Measurements from ENCODE around the gene SIK2. TPM values are rescaled to one million over a fixed set of nuclear protein-coding genes. Genes with fewer than 3 reads are reported as not detected.

SIK2 gene
- total RNA-seq, 1 donor from 2014 or later, result 23.7 TPM

GRCh38 chr11:111581341-111581740, 20.9 kb upstream of the SIK2 start:
- ATAC-seq (no peak), DNase-seq (ENCODE audit: low spot score) (no peak)

DNA sequence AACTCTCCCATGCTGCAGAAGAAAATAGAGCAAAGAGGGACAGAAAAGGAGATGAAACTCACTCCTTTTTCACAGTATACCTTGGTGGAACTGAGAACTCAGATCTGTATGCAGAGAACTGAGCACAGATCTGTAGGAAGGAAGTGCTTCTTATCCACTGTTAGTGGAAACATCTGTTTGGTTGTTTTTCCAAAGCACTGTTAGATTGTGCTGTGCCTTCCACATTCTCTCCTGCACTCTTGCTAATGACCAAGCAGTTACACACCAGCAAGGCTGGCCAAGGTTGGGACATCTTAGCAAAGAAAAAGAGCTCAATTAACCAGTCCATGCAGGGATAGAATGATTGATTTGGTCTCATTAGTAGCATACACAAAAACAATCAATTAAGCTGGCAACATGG, 20.1 kb upstream of the SIK2 start:
- peak; percentile 20 for ATAC-seq
- DNase-seq (ENCODE audit: low spot score), result no peak

DNA sequence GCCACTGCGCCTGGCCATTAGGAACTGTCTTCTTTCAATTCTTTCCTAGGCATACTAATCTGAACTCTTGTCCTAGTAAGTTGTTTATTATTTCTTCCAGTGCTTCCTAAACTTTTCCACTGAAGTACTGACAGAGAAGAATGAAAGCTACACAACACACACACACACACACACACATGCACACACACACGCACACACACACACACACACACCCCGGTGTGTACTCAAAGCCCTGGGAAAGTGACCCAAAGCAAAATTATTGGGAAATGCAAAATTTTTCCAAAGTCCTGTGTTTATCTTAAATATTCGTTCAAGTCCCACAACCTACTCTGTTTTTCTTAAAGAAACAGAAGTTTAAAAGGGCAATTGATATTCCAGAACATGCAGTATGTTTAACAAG, 19.4 kb upstream of the SIK2 start:
- DNase-seq (ENCODE audit: low spot score) (no peak), ATAC-seq (peak; percentile 65)

DNA sequence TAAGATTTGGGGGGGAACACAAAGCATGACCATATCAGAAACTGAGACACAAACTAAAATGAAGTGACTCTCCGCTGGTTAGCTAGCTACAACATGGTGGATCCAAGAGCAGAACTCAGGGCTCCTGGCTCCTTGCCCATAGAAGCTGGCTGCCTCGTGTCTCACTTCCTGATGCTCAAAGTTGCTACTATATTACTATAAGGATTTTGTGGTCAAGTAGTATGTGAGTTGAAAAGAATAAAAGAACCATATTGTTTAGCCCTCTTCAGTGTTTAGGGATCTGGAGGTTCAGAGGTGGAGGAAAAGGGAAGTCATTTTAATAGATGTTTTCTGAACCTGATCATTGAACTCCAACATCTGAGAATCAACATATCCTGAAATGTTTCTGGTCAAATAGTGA, 16.9 kb upstream of the SIK2 start:
- no peak for DNase-seq (ENCODE audit: low spot score)
- no peak for ATAC-seq

DNA sequence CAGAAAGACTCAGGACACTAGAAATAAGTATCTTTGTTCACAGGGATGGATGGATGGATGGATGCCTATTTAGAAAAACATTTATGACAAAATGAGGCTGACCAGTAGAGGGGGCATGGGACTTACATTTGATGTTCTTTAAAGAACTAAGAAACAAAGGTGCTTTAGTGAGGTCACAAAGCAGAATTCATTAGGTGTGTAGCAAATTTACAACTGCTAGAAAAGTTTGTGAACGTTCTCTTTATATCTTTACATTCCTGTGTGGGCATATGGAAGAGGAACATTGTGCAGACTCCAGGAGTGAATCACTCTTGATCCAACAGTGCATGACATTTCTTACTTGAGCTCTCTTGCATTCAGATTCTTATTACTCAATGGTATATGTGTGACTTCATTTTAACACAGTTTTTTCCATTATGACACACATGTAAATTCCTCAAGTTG, 15.8 kb upstream of the SIK2 start:
- DNase-seq (ENCODE audit: low spot score) (no peak), ATAC-seq (peak; percentile 88)

- no peak for ATAC-seq
- no peak for DNase-seq (ENCODE audit: low spot score)
Observed at GRCh38 chr11:111589114-111589513, 13.1 kb upstream of the SIK2 start.

DNA sequence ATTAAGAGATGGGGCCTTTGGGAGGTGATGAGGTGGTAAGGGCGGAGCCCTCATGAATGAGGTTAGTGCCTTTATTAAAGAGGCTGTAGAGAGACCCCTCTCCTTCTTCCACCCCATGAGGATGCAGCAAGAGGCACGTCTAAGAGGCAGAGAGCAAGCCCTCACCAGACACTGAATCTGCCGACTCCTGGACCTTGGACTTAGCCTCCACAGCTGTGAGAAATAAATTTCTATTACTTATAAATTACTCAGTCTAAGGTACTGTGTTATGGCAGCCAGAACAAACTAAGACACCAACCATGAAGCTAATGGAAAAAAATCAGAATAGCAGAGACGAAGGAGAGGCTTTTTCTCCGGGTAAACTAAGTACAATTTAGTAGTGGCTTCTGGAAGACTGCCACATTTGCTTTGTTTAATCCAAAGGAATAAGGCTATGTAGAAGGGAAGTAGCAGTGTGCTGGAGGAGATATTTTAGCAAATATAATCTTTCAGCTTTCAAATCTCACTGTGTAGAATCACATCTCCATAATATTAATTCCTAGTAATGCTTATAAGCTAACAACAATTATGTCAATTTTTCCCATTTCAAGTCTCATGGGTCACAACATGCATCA, 12.3 kb upstream of the SIK2 start:
- ATAC-seq (no peak), DNase-seq (ENCODE audit: low spot score) (no peak)

DNA sequence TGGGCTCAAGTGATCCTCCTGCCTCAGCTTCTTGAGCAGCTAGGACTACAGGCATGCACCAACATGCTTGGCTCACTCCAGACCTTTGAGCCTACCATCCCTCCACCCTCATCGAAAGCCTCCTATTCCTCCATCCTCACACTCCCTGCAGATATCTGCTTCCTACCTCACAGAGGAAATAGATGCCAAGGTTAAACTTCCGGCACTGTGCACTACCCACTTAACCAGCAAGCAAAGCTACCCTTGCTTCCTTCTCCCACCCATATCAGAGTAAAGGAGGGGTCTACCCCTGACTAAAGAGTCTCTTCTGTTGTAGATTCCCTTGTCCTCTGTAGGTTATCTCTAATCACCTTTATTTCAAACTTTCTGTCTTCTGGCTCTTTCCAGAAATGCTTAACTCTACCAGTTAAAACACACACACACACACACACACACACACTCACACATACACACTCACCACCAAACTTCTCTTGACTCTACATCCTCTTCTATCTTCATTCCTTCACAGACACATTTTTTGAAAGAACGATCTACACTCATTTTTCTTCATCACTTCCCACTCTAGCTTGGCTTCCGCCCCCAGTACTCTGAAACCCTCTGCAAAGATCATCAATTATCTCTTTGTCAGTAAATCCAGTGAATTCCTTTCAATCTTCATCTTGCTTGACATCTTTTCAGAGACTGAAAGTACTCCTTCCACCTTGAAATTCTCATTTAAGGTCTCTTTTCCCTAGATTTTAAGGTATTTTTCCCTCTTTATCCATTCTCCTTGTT, 10.9 kb upstream of the SIK2 start:
- DNase-seq (ENCODE audit: low spot score), result no peak
- ATAC-seq, result no peak

DNA sequence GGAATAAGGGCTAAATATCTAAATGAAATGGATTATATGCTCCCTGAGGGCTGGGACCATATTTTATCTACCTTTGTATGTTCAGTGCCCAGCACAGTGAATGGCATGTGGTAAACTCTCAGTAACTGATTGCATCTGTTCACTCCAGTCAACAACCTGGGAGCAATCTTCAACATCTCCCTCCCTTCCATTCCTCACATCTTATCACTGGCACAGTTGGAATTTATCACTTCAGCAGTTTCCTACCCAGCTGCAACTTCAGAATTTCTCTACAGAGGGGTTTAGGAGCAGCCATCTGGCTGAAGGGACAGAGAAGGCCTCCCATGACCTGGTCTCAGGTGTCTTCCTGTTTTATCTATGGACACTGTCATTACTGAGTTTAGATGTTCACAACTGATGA, 9.8 kb upstream of the SIK2 start:
- DNase-seq (ENCODE audit: low spot score) (no peak), ATAC-seq (no peak)

- DNase-seq (ENCODE audit: low spot score) (no peak), ATAC-seq (no peak)
Observed at GRCh38 chr11:111596319-111596718, 5.9 kb upstream of the SIK2 start.

DNA sequence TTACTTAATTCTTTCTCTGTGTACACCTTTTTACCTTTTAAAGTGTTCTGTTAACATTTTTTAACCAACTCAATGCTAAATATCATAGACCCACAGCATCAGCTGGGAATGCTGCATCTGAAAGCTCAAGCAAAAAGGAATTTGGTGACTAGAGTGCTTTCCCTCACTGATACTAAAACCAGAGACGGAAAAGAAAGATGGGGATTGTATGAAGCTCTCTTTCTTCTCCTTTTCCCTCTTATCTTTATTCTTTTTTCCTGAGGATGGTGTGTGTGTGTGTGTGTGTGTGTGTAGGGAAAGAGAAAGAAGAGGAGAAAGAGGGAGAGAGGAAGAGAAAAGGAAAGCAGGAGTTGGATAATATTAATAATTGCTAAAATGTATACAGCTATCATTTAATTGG, 4.1 kb upstream of the SIK2 start:
- DNase-seq (ENCODE audit: low spot score), result no peak
- ATAC-seq, result no peak

DNA sequence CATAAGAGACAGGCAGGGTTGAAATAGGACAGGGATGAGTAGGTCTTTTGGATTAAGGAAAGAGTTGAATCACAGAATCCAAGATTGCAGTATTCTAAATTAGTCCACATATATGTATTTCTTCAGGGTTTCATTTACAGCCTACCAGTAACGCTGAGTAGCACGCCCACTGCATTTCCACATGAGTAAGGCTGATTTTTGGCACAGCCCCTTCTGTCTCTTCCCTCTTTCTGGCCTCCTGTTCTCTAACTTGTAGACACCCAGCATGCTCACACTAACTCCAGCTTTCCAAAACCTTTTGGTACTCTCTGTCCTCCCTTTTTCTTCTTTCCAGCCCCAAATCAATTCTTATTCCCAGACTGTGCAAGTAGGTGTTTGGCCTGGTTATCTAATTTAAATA, 3.7 kb upstream of the SIK2 start:
- ATAC-seq (no peak), DNase-seq (ENCODE audit: low spot score) (no peak)

DNA sequence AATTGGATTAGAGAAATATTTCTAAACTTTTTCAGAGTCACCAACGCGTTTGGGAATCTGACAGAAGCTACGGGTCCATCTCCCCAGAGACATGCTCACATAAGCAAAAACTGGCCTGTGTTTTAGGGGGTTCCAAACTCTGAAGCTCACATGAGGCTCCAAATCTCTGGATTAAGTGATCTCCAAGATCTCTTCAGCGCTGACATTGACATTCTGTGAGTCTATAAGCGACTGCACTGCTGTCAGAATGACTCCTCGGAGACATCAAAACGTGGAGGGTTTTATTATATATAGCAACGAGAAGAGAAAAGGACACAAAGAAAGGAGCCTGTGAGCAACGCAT, 642 bp upstream of the SIK2 start:
- no peak for DNase-seq (ENCODE audit: low spot score)
- no peak for ATAC-seq

DNA sequence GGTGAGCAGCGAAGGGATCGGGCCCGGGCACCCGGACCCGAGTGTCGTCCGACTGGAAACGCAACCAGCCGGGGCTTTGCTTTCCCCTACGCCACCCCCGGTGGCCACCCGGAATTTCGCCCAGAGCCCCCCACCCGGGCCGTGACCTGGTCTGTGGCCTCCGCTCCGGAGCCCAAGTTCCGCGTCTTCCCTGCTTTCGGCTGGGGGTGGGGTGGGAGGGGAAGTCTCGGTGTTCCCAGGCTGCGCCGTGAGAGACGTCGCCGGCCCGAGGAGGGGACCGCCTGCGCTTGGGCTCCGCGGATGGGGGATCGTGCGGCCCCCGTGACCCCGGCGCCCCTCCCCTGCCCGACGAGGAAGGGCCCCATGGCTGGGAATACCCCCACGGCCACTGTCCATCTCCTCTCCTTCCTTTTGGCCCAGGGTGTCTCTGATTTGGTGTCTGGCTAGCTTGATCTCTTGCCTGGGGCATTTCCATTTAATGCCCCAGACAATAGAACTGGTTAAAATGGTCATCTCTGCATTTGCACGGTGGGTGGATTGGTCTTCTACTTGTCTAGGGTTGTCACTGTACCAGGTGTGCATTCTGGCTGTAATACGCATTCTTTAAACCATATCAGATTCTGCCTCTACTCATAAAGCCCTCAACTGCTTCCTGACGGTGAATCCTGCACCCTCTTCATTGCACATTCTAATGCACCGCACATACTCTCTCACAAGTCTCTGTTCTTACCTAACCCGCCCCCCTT, 789 bp downstream of the SIK2 start:
- no peak for DNase-seq (ENCODE audit: low spot score)
- peak; percentile 34 for ATAC-seq

GRCh38 chr11:111603611-111604130, 1.4 kb downstream of the SIK2 start:
- ATAC-seq (no peak), DNase-seq (ENCODE audit: low spot score) (no peak)

GRCh38 chr11:111604392-111605009, 2.3 kb downstream of the SIK2 start:
- DNase-seq (ENCODE audit: low spot score) (no peak), ATAC-seq (peak; percentile 34)

DNA sequence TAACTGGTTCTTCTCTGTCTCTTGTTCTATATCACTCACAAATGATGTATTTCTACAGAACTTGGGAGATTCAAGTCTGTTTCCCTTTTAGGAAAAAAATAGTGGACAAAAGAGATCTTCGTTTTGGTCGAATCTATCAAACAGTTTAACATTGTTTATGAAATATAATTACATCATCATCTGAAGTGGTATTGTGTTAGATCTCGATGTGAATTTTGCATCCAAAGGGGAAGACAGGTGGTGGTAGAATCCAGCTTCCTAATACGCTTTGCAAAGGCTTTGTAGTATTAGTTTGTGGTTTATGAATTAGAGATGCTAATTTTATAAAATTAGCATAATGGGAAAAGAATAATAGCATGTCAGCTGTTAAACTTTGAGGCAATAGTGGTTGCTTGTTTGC, 3.4 kb downstream of the SIK2 start:
- no peak for DNase-seq (ENCODE audit: low spot score)
- no peak for ATAC-seq

DNA sequence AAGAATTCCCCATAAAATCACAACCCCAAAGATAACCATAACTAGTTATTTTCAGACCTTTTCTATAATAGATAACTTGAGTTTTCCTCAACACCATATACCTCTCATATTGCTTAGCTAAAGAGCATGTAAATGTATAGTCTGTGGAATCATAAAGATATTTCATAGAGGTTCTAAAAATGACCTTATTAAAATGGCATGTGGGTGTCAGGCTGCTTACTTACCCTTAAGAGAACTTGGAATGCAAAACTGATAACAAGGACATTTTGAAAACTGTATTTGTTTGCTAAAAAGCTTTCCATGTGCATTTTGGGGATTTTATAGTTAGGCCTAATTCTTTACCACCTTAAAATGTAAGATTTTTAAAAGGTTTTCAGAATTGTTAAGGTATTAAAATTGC, 4.7 kb downstream of the SIK2 start:
- DNase-seq (ENCODE audit: low spot score), result no peak
- ATAC-seq, result no peak

DNA sequence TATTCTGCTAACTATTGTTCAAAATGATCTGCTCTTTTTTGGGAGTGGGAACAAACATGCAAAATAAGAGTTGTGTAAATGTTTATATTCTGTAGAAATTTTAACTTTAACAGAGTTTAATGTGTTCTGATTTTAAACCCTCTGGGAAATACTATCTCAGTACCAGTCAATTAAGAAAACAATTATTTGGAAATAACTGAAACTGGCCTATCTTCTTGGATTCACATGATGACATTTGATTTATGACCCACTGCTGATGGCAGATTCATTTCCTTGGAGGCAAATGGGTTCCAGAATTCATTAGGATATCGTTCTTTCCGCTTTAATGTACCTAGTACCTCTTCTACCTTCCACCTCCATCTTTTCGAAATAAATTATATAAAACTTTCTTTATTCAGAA, 5.5 kb downstream of the SIK2 start:
- ATAC-seq (peak; percentile 2), DNase-seq (ENCODE audit: low spot score) (no peak)

GRCh38 chr11:111612224-111612623, 10.0 kb downstream of the SIK2 start:
- no peak for DNase-seq (ENCODE audit: low spot score)
- ATAC-seq, result peak; percentile 12

- ATAC-seq (no peak), DNase-seq (ENCODE audit: low spot score) (no peak)
Observed at GRCh38 chr11:111617286-111617685, 15.0 kb downstream of the SIK2 start.

- no peak for ATAC-seq
Observed at GRCh38 chr11:111620518-111620917, 18.3 kb downstream of the SIK2 start.

More at GRCh38 chr11:111620518-111620917, 18.3 kb downstream of the SIK2 start:
- no peak for DNase-seq (ENCODE audit: low spot score)
